SK-N-SH (cell line): ENCODE data around the gene MFNG. TPM values are rescaled to one million over a fixed set of nuclear protein-coding genes. Genes with fewer than 3 reads are reported as not detected.

Experiments
- CTCF ChIA-PET: fragments of 300-600, 350-600 bp; formaldehyde crosslinking; extraction: SDS; loops from one replicate; lab custom pipeline; 2021; lab: Yijun Ruan, JAX
- POLR2A ChIA-PET: fragments of 350-600 bp; sonication (Branson Sonifier 250); formaldehyde crosslinking; extraction: SDS; loops from one replicate; lab custom pipeline; 2020; ENCODE audit warnings: antibody characterized with exemption, inconsistent platforms; lab: Yijun Ruan, JAX
- DNase-seq: peaks from one replicate; pipeline ENCODE4 v3.0.0; 2012
- H2AFZ ChIP-seq: fragments of 200-600 bp; sonication (generic); 2 replicates; pipeline ENCODE4 v1.8.1; 2016; ENCODE audit warnings: antibody characterized with exemption, mild to moderate bottlenecking, low read depth
- H3F3A ChIP-seq: fragments of 200-600 bp; sonication (generic); replicated peaks from 2 replicates; pipeline ENCODE3; 2016; ENCODE audit warnings: antibody characterized with exemption, mild to moderate bottlenecking; ENCODE audit not compliant: insufficient read depth
- H3K27ac ChIP-seq, 2 experiments: fragments of 200-500 bp in 1 of 2; fragments of 200-600 bp in 1 of 2; sonication (Bioruptor generic) in 1 of 2; sonication (generic), shearing (Covaris generic) in 1 of 2; 2 replicates each; pipeline versions ENCODE4 v1.5.1 to v1.6.1; 2014 to 2016; ENCODE audit warnings: low read depth in 2 of 2, inconsistent platforms in 1 of 2, low read length in 1 of 2, mild to moderate bottlenecking in 1 of 2, mixed read lengths in 1 of 2
- H3K27me3 ChIP-seq: fragments of 200-600 bp; sonication (generic), shearing (Covaris generic); 2 replicates; pipeline ENCODE4 v1.6.1; 2016; ENCODE audit warnings: mixed run types; ENCODE audit not compliant: insufficient read depth
- H3K36me3 ChIP-seq, 2 experiments: fragments of 200-500 bp in 1 of 2; fragments of 200-600 bp in 1 of 2; sonication (Bioruptor generic) in 1 of 2; sonication (generic) in 1 of 2; replicated peaks in 1 of 2; 2 replicates each; pipeline versions ENCODE3 to v1.5.1; 2014 to 2016; ENCODE audit warnings: low read length in 1 of 2, mild to moderate bottlenecking in 1 of 2; ENCODE audit not compliant: insufficient read depth in 2 of 2, control insufficient read depth in 1 of 2
- H3K4me1 ChIP-seq, 2 experiments: fragments of 200-500 bp in 1 of 2; fragments of 200-600 bp in 1 of 2; sonication (Bioruptor generic) in 1 of 2; sonication (generic), shearing (Covaris generic) in 1 of 2; 2 replicates each; pipeline versions ENCODE4 v1.5.1 to v1.6.1; 2014 to 2016; ENCODE audit warnings: low read depth in 1 of 2, low read length in 1 of 2, mixed run types in 1 of 2; ENCODE audit not compliant: insufficient read depth in 2 of 2, control insufficient read depth in 1 of 2
- H3K4me2 ChIP-seq: fragments of 200-600 bp; sonication (generic), shearing (Covaris generic); 2 replicates; pipeline ENCODE4 v1.6.1; 2017; ENCODE audit warnings: mixed run types
- H3K4me3 ChIP-seq, 2 experiments: fragments of 200-500 bp in 1 of 2; fragments of 200-600 bp in 1 of 2; sonication (Bioruptor generic) in 1 of 2; sonication (generic), shearing (Covaris generic) in 1 of 2; 2 replicates each; pipeline versions ENCODE4 v1.5.1 to v1.8.1; 2014 to 2016; ENCODE audit warnings: low read depth in 2 of 2, inconsistent platforms in 1 of 2, low read length in 1 of 2, mild to moderate bottlenecking in 1 of 2, mixed read lengths in 1 of 2, moderate library complexity in 1 of 2
- H3K79me2 ChIP-seq: fragments of 200-600 bp; sonication (generic); 2 replicates; pipeline ENCODE4 v1.8.1; 2017; ENCODE audit warnings: mild to moderate bottlenecking; ENCODE audit not compliant: insufficient read depth
- H3K9ac ChIP-seq: fragments of 200-600 bp; sonication (generic); 2 replicates; pipeline ENCODE4 v1.6.1; 2017; ENCODE audit warnings: mixed run types
- H3K9me2 ChIP-seq: fragments of 200-600 bp; sonication (generic); 2 replicates; pipeline ENCODE4 v1.6.1; 2017; ENCODE audit warnings: mixed run types
- H3K9me3 ChIP-seq: fragments of 200-600 bp; sonication (generic); 2 replicates; pipeline ENCODE4 v1.6.1; 2017; ENCODE audit warnings: mixed run types, mild to moderate bottlenecking, moderate library complexity
- H4K20me1 ChIP-seq: fragments of 200-600 bp; sonication (generic); 2 replicates; pipeline ENCODE4 v1.6.1; 2017; ENCODE audit warnings: mild to moderate bottlenecking, mixed run types; ENCODE audit not compliant: insufficient read depth
- FOXJ3 ChIP-seq: sonication (generic); formaldehyde crosslinking; IDR thresholded peaks from 2 replicates; pipeline ENCODE4 v1.5.1; 2020; ENCODE audit warnings: mild to moderate bottlenecking, missing genetic modification reagents
- GATA2 ChIP-seq: sonication (generic); formaldehyde crosslinking; IDR thresholded peaks from 2 replicates; pipeline ENCODE4 v1.5.0; 2020; ENCODE audit warnings: mild to moderate bottlenecking, missing genetic modification reagents
- NFIC ChIP-seq: IDR thresholded peaks from 2 replicates; pipeline ENCODE4 v1.4.0; 2012; ENCODE audit warnings: borderline replicate concordance
- NRF1 ChIP-seq: IDR thresholded peaks from 2 replicates; pipeline ENCODE4 v1.6.1; 2012; ENCODE audit warnings: low read depth, mild to moderate bottlenecking, low read length
- TCF12 ChIP-seq: IDR thresholded peaks from 2 replicates; pipeline ENCODE4 v1.4.0; 2012
- USF1 ChIP-seq: IDR thresholded peaks from 2 replicates; pipeline ENCODE4 v1.4.0; 2012; ENCODE audit warnings: low read depth, borderline replicate concordance
- YY1 ChIP-seq: IDR thresholded peaks from 2 replicates; pipeline ENCODE4 v1.4.0; 2012; ENCODE audit warnings: low read depth, mild to moderate bottlenecking
- WGBS: methylation state at CpG from one replicate; pipeline ENCODE4 v1.1.6; 2017; ENCODE audit warnings: low lambda C conversion rate; 5-methylcytosine and 5-hydroxymethylcytosine counted together
- polyA plus RNA-seq, 3 experiments: library from polyadenylated mRNA; depleted of rRNA; stranded (reverse); fragments of >200 nt; gene quantifications; 2 replicates each; pipeline ENCODE4 v1.2.3, GENCODE V29; 2012
- TF ChIP-seq, protein P1 (sequence below): IDR thresholded peaks from 2 replicates; pipeline ENCODE4 v1.4.0; 2012; ENCODE audit warnings: low read depth
- TF ChIP-seq, protein P2 (sequence below): IDR thresholded peaks from 2 replicates; pipeline ENCODE4; 2012

MFNG gene
- polyA plus RNA-seq, 1 of the 3 experiments (the other 2 are of a cell fraction) = 0.18 TPM

GRCh38 chr22:37431366-37431765 is 54.8 kb downstream of the MFNG start:
- Histone ChIP-seq H3K36me3 (no peaks in the 10 kb centered on the region), H4K20me1 (no peaks in the 10 kb centered on the region), H3K4me1 (peaks cover 0 to 6% of the 10 kb centered on the region in 2 experiments; a peak in 1 of 4 replicates), H3K9ac (no peak overlapping the region), H3K9me2 (no peaks in the 10 kb centered on the region), H3F3A (peaks cover 26% of the 10 kb centered on the region), H3K9me3 (peaks cover 5% of the 10 kb centered on the region; the same call in 1 of the 2 replicates), H3K79me2 (no peaks in the 10 kb centered on the region), H3K27me3 (no peaks in the 10 kb centered on the region; the same call in 1 of the 2 replicates), H3K4me2 (peak overlapping the region; percentile 32; the same call in 1 of the 2 replicates), H3K4me3 (no peak overlapping the region), H2AFZ (no peak overlapping the region), H3K27ac (peak overlapping the region; percentile 1 to 86; a peak in 3 of 4 replicates)
- ChIA-PET CTCF (interaction anchor here (0.7 to 10.0 kb wide), 8 partner anchors 11 to 161 kb away, joined by 3 to 287 read pairs (median 16); no protein-coding TSS in a partner anchor), POLR2A (no interaction called here)
- no peak for DNase-seq
- 73% methylated on average over 9 of the region's 9 CpGs for WGBS
- TF ChIP-seq, protein P1, sequence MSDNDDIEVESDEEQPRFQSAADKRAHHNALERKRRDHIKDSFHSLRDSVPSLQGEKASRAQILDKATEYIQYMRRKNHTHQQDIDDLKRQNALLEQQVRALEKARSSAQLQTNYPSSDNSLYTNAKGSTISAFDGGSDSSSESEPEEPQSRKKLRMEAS = no peak
- TF ChIP-seq NFIC = peak; percentile 32; the same call in 1 of the 2 replicates

DNA sequence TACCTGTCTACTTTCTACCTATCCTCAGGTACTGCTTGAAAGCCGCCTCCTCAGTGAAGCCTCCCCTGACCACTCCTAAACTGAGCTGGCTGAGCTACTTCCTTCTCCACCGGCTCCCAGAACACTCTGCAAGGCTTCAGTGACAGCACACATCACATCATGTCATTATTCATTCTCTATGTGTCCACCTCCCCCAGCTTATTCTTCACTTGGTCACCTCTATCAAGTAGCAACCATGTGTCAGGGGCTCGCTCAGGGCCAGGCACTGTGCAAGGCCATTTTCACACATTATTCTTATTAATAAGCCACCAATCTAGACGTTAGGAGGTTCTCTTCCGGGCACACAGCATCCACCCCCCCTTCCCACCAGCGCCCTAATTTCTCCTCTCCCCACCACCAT is 55.2 kb downstream of the MFNG start:
- H3K79me2 ChIP-seq = no peaks in the 10 kb centered on the region
- peaks cover 26% of the 10 kb centered on the region for H3F3A ChIP-seq
- peaks cover 5% of the 10 kb centered on the region; the same call in 1 of the 2 replicates for H3K9me3 ChIP-seq
- no peak for DNase-seq
- no peak overlapping the region for H3K4me3 ChIP-seq
- no peaks in the 10 kb centered on the region for H3K9me2 ChIP-seq
- no peak overlapping the region for H3K27ac ChIP-seq
- no peaks in the 10 kb centered on the region for H3K36me3 ChIP-seq
- no peak overlapping the region for H3K4me2 ChIP-seq
- no peak overlapping the region for H2AFZ ChIP-seq
- no peaks in the 10 kb centered on the region for H4K20me1 ChIP-seq
- no peak overlapping the region for H3K9ac ChIP-seq
- POLR2A ChIA-PET = no interaction called here
- no peaks in the 10 kb centered on the region; the same call in 1 of the 2 replicates for H3K27me3 ChIP-seq
- WGBS = 80% methylated on average over 6 of the region's 6 CpGs
- peaks cover 0 to 6% of the 10 kb centered on the region in 2 experiments; a peak in 1 of 4 replicates for H3K4me1 ChIP-seq
- CTCF ChIA-PET = interaction anchor here (0.7 to 10.0 kb wide), 9 partner anchors 9 to 162 kb away, joined by 3 to 287 read pairs (median 28); no protein-coding TSS in a partner anchor
- TF ChIP-seq FOXJ3 (CRISPR knock-in tag) = no peak
- no peak for TF ChIP-seq NRF1
- no peak for TF ChIP-seq USF1
- no peak for TF ChIP-seq GATA2 (CRISPR knock-in tag)
- no peak for TF ChIP-seq TCF12
- no peak for TF ChIP-seq YY1
- TF ChIP-seq, protein P2, sequence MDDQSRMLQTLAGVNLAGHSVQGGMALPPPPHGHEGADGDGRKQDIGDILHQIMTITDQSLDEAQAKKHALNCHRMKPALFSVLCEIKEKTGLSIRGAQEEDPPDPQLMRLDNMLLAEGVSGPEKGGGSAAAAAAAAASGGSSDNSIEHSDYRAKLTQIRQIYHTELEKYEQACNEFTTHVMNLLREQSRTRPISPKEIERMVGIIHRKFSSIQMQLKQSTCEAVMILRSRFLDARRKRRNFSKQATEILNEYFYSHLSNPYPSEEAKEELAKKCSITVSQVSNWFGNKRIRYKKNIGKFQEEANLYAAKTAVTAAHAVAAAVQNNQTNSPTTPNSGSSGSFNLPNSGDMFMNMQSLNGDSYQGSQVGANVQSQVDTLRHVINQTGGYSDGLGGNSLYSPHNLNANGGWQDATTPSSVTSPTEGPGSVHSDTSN = no peak
